ENCODE data around the gene SNURF.
A peak's percentile ranks its signal among the peaks of the same experiment; 100 is the strongest.
"Not testable (repeated sequence)": the region's sequence is repeated elsewhere in the genome, so short reads cannot be mapped to it uniquely, and the experiment has no call there.

The SNURF gene, protein sequence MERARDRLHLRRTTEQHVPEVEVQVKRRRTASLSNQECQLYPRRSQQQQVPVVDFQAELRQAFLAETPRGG

GRCh38 chr15:24954783-24955530 lies at the start of gene SNURF, which contains the start of gene SNRPN:
Gene SNURF (plus strand): TSS chr15:24954987. CDS start chr15:24955049, 62 bp downstream.
Gene SNRPN (plus strand): TSS chr15:24954987. CDS start chr15:24974454, 19,467 bp downstream.
- ATAC-seq (peak; percentile 68), DNase-seq (peak; percentile 74)

DNA sequence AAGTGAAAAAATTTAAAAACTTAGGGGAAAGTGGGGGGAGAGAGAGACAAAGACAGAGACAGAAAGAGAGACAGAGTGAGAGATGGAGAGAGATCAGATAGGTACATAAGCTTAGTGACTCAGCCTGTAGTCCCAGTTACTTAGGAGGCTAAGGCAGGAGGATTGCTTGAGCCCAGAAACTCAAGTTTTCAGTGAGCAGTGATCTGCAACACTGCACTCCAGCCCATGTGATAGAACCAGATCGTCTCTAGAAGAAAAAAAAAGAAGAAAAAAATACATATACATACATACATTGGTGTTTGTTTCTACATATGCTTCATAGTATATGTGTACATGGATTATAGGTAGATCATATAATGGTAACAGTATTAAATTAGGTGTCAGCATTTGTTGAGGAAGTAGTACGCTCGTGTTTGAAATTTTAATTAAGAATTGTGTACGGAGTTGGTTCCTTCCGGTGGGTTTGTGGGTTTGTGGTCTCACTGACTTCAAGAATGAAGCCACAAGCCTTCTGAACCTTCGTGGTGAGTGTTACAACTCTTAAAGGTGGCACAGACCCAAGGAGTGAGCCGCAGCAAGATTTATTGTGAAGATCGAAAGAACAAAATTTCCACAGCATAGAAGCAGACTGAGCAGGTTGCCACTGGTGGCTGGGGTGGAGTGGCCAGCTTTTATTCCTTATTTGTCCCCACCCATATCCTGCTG lies 38.3 kb upstream of the SNURF start:
- ATAC-seq = no peak
- no peak for DNase-seq

DNA sequence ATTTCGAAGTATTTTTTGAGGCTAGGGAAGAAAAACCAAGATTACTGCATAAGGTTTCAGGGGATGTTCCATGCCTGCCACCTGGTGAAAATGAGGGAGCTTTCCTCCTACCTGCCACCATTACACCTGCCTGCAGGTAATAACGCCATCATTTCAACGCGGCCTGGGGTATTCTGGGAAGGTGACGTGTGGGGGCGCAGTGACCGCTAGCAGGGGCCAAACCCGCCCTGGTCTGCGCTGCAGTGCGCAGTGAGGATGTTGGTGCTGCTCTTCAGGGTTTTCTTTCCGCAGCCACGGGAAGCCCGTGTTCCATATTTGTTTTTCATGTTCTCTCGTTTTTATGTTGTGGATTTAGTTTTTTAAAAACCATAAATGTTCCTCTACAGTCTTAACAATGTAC lies 37.4 kb upstream of the SNURF start:
- ATAC-seq (no peak), DNase-seq (no peak)

GRCh38 chr15:24919446-24919845 lies 35.3 kb upstream of the SNURF start:
- ATAC-seq (no peak), DNase-seq (no peak)

- not testable (repeated sequence) for ATAC-seq, DNase-seq
Observed at GRCh38 chr15:24922781-24923180, 32.0 kb upstream of the SNURF start.

DNA sequence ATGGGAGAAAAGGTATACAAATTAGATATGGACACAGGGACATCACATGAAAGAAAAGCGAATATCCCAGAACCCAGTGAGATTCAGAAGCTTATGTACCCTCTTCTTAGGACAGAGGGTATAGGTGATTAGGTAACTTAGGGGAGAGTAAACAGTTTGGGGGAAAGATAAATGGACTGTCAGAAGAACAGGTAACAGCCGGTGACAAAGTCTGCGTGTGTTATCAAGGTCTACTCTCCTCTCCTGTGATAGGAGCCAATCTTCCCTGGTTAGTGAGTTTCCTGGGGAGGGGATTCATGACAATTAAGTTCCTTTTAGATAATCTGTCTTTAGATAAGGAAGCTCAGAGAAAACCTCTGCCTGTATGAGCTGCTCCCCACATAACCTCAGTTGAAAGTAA lies 30.6 kb upstream of the SNURF start:
- ATAC-seq (no peak), DNase-seq (no peak)

DNA sequence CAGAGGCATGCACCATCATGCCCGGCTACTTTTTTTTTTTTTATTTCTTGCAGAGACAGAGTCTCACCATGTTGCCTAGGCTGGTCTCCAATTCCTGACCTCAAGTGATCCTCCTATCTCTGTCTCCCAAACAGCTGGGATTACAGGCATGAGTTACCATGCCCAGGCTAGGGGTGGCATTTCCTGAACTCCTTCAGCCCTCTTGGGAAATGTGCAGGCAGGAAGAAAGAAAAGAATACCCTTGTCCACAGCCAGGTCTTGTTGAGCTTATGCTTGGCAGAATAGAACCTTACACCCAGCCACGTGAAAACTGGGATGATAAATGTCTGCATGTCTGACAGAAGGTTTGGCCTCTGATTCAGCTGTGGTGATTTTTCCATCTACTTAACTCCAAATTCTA lies 30.2 kb upstream of the SNURF start:
- ATAC-seq (no peak), DNase-seq (no peak)

DNA sequence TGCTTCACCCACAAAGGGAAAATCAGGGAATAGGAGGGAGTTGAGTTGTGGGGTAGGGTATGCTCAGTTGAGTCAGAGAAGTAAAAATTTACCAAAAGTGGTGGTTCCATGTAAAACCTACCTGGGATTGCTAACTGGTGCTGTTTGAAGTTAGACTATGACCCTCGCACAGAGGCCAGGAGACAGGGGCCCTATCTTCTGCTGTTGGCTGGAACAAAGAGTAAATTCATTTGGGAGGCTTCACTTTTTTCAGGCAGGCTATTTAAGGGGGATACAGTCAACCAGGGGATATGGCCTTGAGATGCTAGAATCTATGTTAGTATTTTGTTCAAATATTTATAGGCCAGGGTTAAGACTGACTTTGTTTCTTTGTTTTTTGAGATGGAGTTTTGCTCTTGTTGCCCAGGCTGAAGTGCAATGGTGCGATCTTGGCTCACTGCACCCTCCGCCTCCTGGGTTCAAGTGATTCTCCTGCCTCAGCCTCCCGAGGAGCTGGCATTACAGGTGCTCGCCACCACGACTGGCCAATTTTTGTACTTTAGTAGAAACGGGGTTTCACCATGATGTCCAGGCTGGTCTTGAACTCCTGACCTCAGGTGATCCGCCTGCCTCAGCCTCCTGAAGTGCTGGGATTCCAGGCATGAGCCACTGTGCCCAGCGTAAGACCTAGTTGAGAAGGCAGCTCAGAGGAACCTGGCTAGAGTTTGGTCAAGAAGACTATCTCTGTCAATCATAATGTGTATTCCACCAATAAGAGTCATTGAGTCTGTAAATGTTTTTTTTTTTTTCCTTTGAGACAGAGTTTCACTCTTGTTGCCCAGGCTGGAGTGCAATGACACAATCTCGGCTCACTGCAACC lies 22.7 kb upstream of the SNURF start:
- not testable (repeated sequence) for ATAC-seq, DNase-seq

DNA sequence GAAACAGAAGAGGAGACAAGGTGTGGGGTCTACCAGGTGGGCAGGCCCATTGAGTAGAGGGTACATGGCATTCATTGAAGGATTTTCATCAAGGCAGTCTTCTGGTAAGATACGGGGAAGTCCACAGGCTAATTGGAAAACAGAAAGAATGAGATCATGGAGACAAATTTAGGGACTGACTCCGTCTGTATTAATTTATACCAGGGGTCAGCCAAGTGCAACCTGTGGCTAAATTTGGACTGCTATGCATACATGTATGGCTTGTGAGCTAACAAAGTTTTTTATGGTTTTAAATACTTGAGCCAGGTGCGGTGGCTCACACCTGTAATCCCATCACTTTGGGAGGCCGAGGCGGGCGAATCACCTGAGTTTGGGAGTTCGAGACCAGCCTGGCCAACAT lies 21.1 kb upstream of the SNURF start:
- ATAC-seq = no peak
- DNase-seq = no peak

DNA sequence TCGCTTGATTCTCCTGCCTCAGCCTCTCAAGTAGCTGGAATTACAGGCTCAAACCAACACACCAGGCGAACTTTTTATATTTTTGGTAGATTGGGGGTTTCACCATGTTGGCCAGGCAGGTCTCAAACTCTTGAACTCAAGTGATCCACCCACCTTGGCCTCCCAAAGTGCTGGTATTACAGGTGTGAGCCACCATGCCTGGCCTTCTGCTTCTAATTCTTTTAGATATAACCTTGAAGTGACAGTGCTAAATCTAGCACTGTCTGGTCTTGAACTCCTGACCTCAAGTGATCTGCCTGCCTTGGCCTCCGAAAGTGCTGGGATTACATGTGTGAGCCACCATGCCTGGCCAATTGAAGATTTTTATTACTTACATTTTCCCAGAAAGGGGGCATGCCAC lies 16.6 kb upstream of the SNURF start:
- DNase-seq = not testable (repeated sequence)

GRCh38 chr15:24940236-24940635 lies 14.6 kb upstream of the SNURF start:
- ATAC-seq (no peak), DNase-seq (no peak)

More for the DNA sequence above, 16.6 kb upstream of the SNURF start:
- not testable (repeated sequence) for ATAC-seq

GRCh38 chr15:24943361-24943760 lies 11.4 kb upstream of the SNURF start:
- DNase-seq (no peak), ATAC-seq (no peak)

- no peak for ATAC-seq
- DNase-seq = no peak
Observed at GRCh38 chr15:24944954-24945353, 9.8 kb upstream of the SNURF start.

DNA sequence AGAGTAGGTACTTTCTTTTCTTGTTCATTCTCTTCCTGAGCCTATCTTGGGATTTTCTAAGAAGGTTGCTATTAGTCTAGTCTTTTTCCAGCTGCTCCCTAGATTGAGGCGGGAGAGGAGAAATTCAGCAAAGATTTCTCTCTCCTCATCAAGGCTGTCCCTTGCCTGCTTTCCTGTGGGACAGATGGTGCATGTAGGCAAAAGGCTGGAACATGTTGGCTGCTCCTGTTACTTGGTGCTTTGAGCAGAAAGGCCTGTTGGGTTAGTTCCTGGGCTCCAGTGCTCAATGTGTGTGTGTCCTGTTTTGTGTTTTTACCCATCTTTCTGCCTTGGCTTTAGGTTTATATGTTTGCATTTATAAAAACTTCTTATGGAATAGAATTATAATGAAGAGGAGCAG lies 9.1 kb upstream of the SNURF start:
- ATAC-seq (no peak), DNase-seq (no peak)

DNA sequence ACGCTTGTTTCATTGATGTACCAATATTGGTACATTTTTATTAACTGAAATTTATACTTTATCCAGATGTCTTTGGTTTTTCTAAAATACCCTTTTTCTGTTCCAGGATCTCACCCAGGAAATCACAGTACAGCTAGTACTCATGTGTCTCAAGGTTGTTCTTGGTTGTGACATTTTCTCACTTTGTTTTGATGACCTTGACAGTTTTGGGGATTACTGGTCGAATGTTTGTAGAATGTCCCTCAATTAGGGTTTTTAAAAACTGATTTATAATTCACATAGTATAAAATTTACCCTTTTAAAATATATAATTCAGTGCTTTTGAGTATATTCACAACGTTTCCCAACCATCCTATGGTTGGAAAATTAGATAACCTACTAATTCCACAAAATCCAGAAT lies 6.3 kb upstream of the SNURF start:
- no peak for ATAC-seq

DNA sequence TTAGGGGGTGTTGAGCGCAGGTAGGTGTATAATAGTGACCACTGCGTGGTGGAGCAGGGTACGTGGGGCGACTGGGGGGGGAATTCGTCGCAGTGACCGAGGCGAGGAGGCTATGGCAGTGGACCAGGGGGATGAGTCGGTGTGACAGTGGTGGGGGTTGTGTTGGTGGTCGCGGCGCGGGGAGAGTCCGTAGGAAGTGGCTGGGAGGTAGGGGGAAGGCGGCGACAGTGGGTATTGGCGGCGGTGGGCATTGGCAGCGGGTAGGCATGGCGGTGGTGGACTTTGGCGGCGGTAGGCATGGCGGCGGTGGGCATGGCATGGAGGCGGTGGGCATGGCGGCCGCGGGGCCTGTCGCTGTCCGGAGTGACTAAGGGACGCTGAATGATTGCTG lies 739 bp downstream of the SNURF start:
- DNase-seq (peak; percentile 14), ATAC-seq (no peak)

More for the DNA sequence above, 6.3 kb upstream of the SNURF start:
- DNase-seq = no peak

DNA sequence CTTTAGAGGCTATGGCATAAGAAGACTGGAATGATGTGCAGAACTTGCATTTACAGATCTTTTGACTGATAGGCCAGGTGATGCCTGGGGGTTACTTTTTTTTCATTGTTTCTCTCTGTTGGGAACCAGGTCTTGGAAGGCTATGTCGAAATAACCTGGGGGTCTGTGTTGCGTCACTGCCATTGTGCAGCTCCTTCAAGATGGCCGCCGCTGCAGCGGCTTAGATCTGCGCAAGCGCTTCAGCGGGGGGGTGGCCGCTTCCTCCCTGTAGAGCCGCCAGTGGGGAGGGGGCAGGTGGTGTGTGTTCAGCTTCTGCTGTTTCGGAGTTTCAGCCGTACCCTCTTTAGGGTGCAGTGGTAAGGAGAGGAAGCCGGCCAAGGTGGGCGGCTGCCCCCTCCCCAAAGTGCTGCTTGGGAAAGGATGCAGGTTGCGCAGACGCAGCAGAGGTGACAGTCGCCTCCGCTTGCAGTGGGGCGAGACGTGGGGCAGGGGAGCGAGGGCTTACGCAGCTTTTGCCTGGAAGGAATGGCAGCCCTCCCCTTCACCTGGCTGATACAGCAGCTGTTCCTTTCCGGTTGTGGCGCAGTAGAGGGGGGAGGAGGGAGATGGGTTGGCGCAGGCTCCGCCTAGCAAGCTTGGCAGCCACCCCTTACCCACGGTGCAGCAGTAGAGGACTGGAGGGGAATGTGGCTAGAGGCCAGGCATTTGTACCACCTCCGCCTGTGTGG lies 1.5 kb downstream of the SNURF start:
- DNase-seq = peak; percentile 71

DNA sequence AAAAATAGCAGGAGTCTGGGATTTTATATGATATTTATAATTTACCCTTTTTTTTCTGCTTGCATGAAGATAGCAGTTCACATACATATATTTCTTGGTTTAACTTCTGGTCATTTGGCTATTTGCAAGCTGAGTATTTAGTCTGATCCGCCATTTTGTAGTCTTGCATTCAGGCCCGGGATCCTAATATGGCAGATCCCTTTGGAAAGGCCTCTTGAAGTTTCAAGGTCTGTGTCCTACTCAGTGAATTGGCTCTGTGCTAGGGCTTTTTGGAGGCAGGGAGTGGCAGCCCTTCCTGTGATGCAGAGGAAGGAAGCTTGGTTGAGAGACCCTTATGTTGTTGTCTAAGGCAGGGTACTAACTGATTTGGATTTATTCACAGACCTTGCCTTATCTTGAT lies 2.9 kb downstream of the SNURF start:
- ATAC-seq = no peak

More for the DNA sequence above, 1.5 kb downstream of the SNURF start:
- ATAC-seq = peak; percentile 88

DNA sequence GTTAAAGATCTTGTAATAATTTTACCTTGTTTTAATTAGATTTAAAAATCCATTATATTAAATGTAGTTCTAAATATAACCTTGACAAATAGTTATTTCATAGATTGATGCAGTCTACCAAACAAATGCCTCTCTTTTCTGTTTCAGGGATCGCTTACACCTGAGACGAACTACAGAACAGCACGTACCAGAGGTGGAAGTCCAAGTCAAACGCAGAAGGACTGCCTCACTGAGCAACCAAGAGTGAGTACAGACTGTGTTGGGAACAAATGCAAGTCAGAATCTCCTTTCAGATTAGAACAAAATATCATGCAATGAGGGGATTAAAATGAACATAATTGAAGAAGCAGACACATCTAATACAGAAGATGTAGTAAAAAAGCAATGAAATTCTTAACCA lies 7.2 kb downstream of the SNURF start:
- DNase-seq (no peak), ATAC-seq (no peak)

More for the DNA sequence above, 2.9 kb downstream of the SNURF start:
- DNase-seq = no peak

GRCh38 chr15:24962880-24963279 lies 8.1 kb downstream of the SNURF start:
- ATAC-seq = no peak
- DNase-seq = no peak

DNA sequence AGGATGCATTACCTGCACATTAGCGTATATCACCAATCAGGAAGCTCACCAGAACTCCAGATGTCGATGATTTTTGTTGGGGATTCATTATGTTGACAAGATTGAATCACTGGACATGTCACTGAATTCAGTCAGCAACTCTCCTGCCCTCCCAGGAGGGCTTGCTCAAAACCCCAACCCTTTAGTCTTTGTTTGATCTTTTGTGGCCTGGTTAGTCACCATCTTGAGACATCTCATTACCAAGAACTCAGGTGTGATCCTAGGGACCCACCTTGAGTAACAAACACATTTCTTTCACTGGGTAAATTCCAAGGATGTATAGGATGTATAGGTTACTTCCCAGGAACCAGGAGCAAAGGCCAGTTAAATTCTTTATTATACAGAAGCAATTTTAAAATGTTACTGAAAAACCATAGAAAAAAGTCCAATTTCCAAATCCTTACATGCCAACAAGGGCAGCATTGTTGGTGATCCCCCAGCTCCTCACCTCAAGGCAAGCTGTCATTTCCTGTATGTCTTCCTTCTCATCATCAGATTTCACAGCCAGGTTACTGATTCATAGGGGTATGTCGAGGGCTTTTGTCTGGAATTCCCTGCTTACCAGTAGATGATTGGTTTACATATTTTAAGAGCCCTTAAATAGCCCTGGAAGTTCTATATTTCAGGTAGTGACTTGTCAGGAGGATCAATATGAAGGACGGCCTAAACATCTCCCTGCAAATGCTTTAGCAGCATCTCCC lies 11.7 kb downstream of the SNURF start:
- no peak for DNase-seq
- ATAC-seq = no peak

Data from stimulated activated naive CD8-positive, alpha-beta T cell treated with anti-CD3 and anti-CD28 coated beads, Interleukin-15, Interleukin-2, amounts not matched to agents 100 U/mL and 50 U/mL, for 24 hours (primary cell).